OCI-LY3 (cell line): Measurements from ENCODE around the gene SHROOM3.

Source experiments
- H2AFZ ChIP-seq: fragments of 200-600, 300-600 bp; shearing (Covaris generic); 2 replicates; pipeline ENCODE4 v1.6.0; 2014; ENCODE audit warnings: antibody characterized with exemption, low read depth, low read length
- H3K27ac ChIP-seq: fragments of 200-600, 300-600 bp; sonication (generic); 2 replicates; pipeline ENCODE4 v1.5.1; 2014; ENCODE audit warnings: mild to moderate bottlenecking, low read length, moderate library complexity, mixed read lengths
- H3K27me3 ChIP-seq: fragments of 200-600, 300-600 bp; sonication (generic); 2 replicates; pipeline ENCODE4 v1.6.1; 2014; ENCODE audit warnings: low read depth, low read length, mixed read lengths
- H3K36me3 ChIP-seq: fragments of 200-600, 300-600 bp; sonication (generic); replicated peaks from 2 replicates; pipeline ENCODE3; 2014; ENCODE audit warnings: low read depth, low read length, mixed read lengths
- H3K4me1 ChIP-seq: fragments of 300-600, 200-600 bp; sonication (generic); 2 replicates; pipeline ENCODE4 v1.6.1; 2014; ENCODE audit warnings: low read length, mixed read lengths
- H3K4me2 ChIP-seq: fragments of 200-600, 300-600 bp; sonication (generic); 2 replicates; pipeline ENCODE4 v1.6.1; 2014; ENCODE audit warnings: low read length, mixed read lengths
- H3K4me3 ChIP-seq: fragments of 300-600, 200-600 bp; sonication (generic); 2 replicates; pipeline ENCODE4 v1.5.1; 2014; ENCODE audit warnings: antibody characterized with exemption, mild to moderate bottlenecking, low read length, moderate library complexity
- H3K79me2 ChIP-seq: fragments of 300-600, 200-600 bp; shearing (Covaris generic); 2 replicates; pipeline ENCODE4 v1.6.1; 2014; ENCODE audit warnings: mild to moderate bottlenecking, low read length, mixed read lengths
- H3K9ac ChIP-seq: fragments of 300-600, 200-600 bp; shearing (Covaris generic); 2 replicates; pipeline ENCODE4 v1.6.0; 2014; ENCODE audit warnings: mild to moderate bottlenecking, low read length, moderate library complexity
- H3K9me3 ChIP-seq: fragments of 200-600, 300-600 bp; shearing (Covaris generic); 2 replicates; pipeline ENCODE4 v1.6.1; 2014; ENCODE audit warnings: low read length, mixed read lengths; ENCODE audit not compliant: insufficient read depth
- H4K20me1 ChIP-seq: fragments of 200-600, 300-600 bp; sonication (generic); 2 replicates; pipeline ENCODE4 v1.6.1; 2016; ENCODE audit warnings: low read length, mixed read lengths; ENCODE audit not compliant: insufficient read depth
- CTCF ChIP-seq: fragments of 200-600, 300-600 bp; sonication (generic); IDR thresholded peaks from 2 replicates; pipeline ENCODE4 v1.5.1; 2014; ENCODE audit warnings: antibody characterized with exemption, low read length, low read depth
- EZH2phosphoT487 ChIP-seq: fragments of 200-600 bp; shearing (Covaris generic); IDR thresholded peaks from 2 replicates; pipeline ENCODE4 v1.6.1; 2018; ENCODE audit warnings: antibody characterized with exemption, mixed run types, low read depth

SHROOM3 gene

GRCh38 chr4:76592460-76592859 is 157.4 kb downstream of the SHROOM3 start:
- Histone ChIP-seq H3K9me3 (no peaks in the 10 kb centered on the region), H3K27me3 (peaks cover 25% of the 10 kb centered on the region), H3K79me2 (no peaks in the 10 kb centered on the region), H2AFZ (no peak overlapping the region), H3K36me3 (no peaks in the 10 kb centered on the region), H3K27ac (no peak overlapping the region), H3K4me3 (no peak overlapping the region), H3K9ac (no peak overlapping the region), H3K4me1 (no peaks in the 10 kb centered on the region), H4K20me1 (no peaks in the 10 kb centered on the region), H3K4me2 (no peak overlapping the region)
- TF ChIP-seq EZH2phosphoT487 (no peak), CTCF (no peak)

DNA sequence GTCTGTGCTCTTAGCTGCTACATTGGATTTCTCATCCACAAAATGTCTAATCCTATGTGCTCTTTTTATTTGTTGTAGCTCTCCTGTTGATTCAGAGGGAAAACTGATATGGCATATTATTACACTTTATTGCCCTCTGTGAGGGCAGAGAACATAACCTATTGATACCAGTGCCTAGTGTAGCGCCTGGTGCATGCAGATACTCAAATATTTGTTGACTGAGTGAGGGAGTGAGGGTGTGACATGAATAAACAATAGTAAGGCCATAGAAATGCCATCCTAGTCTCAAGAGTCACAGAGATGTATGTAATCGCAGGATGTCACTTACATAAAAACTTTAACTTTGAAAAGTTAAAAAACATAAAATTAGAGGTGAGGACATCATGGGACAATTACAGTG is 159.1 kb downstream of the SHROOM3 start:
- no peak overlapping the region for H3K4me2 ChIP-seq
- no peak overlapping the region for H3K9ac ChIP-seq
- H3K4me1 ChIP-seq, result no peaks in the 10 kb centered on the region
- H3K27me3 ChIP-seq, result peaks cover 17% of the 10 kb centered on the region; the same call in 1 of the 2 replicates
- H3K27ac ChIP-seq, result no peak overlapping the region
- H2AFZ ChIP-seq, result no peak overlapping the region
- no peaks in the 10 kb centered on the region for H4K20me1 ChIP-seq
- H3K79me2 ChIP-seq, result no peaks in the 10 kb centered on the region
- no peaks in the 10 kb centered on the region for H3K9me3 ChIP-seq
- H3K36me3 ChIP-seq, result no peaks in the 10 kb centered on the region
- no peak overlapping the region for H3K4me3 ChIP-seq
- TF ChIP-seq EZH2phosphoT487, result no peak
- no peak for TF ChIP-seq CTCF

DNA sequence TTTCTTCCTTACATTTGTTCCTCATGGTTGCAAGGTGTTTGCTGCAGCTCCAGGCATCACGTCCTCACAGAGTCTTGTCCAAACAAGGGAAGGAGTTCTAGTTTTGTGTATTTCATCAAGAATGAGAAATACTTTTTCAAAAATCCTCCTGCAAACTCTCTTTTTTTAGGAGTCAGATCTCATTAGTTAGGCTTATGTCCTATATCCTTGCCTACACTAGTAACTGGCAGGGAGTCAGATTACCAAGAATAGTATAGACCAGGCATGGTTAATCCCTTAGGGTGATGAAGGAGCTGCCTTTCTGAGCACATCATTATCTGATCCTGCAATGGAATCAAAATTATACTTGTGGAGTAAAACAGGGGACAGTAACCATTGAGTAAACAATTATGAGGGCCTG is 160.4 kb downstream of the SHROOM3 start:
- no peaks in the 10 kb centered on the region for H3K79me2 ChIP-seq
- H3K4me2 ChIP-seq, result no peak overlapping the region
- no peak overlapping the region for H2AFZ ChIP-seq
- no peak overlapping the region for H3K4me3 ChIP-seq
- no peaks in the 10 kb centered on the region for H3K4me1 ChIP-seq
- no peaks in the 10 kb centered on the region for H4K20me1 ChIP-seq
- H3K9me3 ChIP-seq, result no peaks in the 10 kb centered on the region
- no peak overlapping the region for H3K27ac ChIP-seq
- no peak overlapping the region for H3K9ac ChIP-seq
- H3K36me3 ChIP-seq, result no peaks in the 10 kb centered on the region
- no peak for TF ChIP-seq EZH2phosphoT487
- no peak for TF ChIP-seq CTCF
- H3K27me3 ChIP-seq, result peaks cover 17% of the 10 kb centered on the region; the same call in 1 of the 2 replicates

GRCh38 chr4:76596713-76597112 is 161.7 kb downstream of the SHROOM3 start:
- Histone ChIP-seq H3K4me1 (no peaks in the 10 kb centered on the region), H3K9ac (no peak overlapping the region), H3K79me2 (no peaks in the 10 kb centered on the region), H3K27me3 (peaks cover 18% of the 10 kb centered on the region; the same call in 1 of the 2 replicates), H2AFZ (no peak overlapping the region), H3K27ac (no peak overlapping the region), H3K4me2 (no peak overlapping the region), H3K9me3 (no peaks in the 10 kb centered on the region), H3K36me3 (no peaks in the 10 kb centered on the region), H4K20me1 (no peaks in the 10 kb centered on the region), H3K4me3 (no peak overlapping the region)
- TF ChIP-seq CTCF (no peak), EZH2phosphoT487 (no peak)
